GM12875 (cell line): ENCODE data around the gene BICDL2.
"Not testable (repeated sequence)": the region's sequence is repeated elsewhere in the genome, so short reads cannot be mapped to it uniquely, and the experiment has no call there.

Source experiments
- H3K4me3 ChIP-seq: one replicate; pipeline ENCODE4 v1.5.1; 2011; ENCODE audit warnings: low read depth, low read length, control low read depth
- TF ChIP-seq, protein P1 (sequence below): IDR thresholded peaks from 2 replicates; pipeline ENCODE4 v1.5.1; 2011; ENCODE audit warnings: low read depth, mild to moderate bottlenecking, control low read depth, inconsistent platforms, low read length, moderate library complexity, borderline replicate concordance; ENCODE audit not compliant: insufficient read depth

BICDL2 gene

DNA sequence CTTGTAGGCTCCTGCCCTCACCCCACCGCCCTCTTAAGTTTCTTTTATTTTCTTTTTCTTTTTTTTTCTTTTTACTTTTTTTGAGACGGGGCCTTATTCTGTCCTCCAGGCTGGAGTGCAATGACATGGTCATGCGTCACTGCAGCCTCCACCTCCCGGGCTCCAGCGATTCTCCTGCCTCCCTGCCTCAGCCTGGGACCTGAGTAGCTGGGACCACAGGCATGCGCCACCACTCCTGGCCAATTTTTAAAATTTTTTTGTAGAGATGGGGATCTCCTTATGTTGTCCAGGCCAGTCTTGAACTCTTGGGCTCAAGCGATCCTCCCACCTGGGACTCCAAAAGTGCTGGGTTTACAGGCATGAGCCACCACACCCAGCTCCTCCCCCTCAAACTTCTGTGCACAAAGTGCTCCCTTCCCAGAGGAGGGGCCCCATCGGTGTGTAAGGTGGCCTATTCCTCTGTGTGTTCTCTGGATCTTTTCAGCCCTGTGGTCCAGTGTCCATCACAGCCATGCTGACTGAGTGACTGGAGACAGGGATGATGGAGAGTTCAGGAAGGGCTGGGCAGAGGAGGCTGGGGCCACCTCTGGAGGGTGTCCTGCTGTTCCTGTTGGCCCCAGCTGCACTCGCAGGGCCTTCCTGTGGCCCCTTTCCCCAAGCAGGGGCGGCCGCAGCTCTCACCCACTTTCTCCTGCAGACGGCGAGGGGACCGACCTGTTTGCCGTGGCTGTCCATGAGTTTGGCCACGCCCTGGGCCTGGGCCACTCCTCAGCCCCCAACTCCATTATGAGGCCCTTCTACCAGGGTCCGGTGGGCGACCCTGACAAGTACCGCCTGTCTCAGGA, 19.8 kb upstream of the BICDL2 start:
- TF ChIP-seq, protein P1, sequence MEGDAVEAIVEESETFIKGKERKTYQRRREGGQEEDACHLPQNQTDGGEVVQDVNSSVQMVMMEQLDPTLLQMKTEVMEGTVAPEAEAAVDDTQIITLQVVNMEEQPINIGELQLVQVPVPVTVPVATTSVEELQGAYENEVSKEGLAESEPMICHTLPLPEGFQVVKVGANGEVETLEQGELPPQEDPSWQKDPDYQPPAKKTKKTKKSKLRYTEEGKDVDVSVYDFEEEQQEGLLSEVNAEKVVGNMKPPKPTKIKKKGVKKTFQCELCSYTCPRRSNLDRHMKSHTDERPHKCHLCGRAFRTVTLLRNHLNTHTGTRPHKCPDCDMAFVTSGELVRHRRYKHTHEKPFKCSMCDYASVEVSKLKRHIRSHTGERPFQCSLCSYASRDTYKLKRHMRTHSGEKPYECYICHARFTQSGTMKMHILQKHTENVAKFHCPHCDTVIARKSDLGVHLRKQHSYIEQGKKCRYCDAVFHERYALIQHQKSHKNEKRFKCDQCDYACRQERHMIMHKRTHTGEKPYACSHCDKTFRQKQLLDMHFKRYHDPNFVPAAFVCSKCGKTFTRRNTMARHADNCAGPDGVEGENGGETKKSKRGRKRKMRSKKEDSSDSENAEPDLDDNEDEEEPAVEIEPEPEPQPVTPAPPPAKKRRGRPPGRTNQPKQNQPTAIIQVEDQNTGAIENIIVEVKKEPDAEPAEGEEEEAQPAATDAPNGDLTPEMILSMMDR = no peak
- H3K4me3 ChIP-seq = no peak overlapping the region

DNA sequence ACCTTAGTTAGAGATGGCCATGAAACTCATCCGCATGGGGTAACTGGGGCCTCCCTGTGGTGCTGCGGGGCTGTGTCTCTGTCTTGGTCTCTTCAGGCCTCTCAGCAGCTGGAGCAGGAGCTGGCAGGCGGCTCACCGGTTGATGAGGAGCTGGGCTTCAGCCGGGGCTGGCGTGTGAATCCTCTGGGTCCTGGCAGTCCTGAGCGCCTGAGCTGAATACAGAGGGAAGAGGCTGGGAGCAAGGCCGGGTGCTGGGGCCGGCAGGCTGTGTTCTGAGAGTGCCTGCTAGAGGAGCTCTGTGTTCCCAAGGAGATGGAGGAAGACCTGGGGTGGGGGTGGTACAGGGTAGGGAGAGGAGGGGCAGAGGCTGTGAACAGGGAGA, 19.0 kb upstream of the BICDL2 start:
- not testable (repeated sequence) for H3K4me3 ChIP-seq

DNA sequence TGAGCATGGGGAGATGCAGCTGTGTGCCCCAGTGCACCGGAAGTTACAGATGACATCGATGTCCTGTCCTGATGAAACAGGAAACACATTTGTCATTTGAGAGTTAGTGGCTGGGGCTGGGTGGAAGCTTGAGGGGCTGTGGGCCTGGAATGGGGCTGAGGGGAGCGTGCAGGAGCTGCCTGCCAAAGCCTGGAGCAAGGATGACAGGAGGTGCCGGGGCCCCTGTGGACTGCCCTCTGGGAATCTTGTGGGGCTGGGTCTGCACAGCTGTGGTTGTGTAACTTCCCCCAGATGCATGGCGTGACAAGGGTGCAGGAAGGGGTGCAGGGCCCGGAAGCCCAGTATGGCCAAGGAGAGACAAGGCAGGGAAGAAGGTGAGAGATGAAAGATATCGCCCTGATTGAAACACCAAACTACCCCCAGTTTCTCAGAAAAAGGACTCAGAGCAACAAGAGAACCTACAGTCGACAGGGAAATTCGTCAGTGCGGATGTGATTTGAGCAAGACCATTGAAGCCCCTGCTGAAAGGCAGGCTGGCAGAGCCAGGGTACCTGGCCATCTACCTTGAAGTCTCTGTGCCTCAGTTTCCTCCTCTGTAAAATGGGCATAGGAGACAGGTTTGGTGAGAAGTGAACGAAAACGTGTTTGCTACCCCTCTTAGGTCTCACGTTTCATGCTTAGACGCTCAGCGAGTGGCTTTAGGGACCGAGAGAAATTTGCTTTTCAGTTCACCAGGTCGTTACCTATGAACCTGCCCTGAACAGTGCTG, 18.4 kb upstream of the BICDL2 start:
- TF ChIP-seq, protein P1 = no peak
- no peak overlapping the region for H3K4me3 ChIP-seq

DNA sequence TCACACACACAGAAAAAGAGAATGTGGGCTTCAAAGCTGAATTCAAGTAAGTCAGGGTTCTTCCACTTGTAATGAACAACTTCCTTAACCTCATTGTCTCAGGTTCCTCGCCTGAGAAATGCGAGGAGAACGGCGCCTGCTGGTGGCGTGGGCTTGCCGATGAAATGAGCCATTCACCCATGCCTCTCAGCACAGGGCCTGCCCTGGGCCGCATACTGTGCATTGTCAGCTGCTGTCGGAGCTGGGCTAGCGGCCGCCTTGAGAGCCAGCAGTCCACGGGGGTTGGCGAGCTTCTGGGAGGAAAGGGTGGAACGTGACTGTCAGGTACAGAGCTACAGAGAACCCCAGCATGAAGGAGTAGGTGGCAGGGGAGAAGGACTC, 16.6 kb upstream of the BICDL2 start:
- H3K4me3 ChIP-seq = not testable (repeated sequence)

DNA sequence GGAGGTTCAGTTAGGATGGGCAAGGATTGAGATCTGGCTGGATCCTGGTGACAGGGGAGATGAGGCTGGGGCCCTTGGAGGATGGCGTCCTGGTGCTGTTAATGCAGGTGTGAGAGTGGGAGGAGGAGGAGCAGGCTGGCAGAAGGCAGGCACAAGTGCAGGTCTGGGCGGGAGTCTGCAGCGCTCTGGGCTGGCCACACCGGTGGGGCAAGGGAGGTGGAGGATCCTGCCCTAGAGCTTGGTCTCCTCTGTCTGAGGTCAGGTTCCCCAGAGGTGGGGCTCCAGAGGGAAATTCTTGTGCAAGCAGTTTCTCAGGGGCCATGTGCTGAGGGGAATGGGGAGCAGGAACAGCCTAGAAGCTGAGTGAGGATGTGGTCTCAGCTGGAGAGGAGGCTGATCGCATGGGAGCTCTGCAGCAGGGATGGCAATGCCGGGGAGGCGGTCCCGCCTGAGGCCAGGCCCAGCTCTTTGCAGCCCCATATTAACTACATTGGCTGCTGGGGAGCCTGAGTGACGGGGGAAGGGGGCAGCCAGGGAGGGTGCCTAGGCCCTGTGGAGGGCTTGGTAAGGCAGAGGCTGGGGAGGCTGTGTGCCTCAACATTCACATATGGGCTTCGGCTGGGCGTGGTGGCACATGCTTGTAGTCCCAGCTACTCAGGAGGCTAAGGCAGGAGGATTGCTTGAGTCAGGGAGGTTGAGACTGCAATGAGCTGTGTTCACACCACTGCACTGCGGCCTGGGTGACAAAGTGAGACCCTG, 16.0 kb upstream of the BICDL2 start:
- not testable (repeated sequence) for H3K4me3 ChIP-seq

DNA sequence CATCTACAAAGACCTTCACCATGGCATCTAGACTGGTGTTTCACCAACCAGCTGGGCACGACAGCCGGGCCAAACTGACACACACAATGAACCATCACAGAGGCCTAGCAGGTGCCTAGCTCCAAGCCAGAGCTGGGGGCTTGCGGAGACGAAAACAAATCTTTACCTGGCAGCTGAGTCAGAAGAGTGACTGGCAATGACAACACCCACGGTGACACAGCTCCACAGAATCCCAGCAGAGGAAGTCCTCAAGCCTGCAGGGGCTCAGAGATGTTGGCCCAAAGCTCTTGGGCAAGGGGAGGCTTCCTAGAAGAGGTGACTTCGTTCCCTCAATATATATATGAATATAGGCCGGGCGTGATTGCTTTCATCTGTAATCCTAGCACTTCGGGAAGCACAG, 14.8 kb upstream of the BICDL2 start:
- no peak overlapping the region for H3K4me3 ChIP-seq
- TF ChIP-seq, protein P1 = no peak

DNA sequence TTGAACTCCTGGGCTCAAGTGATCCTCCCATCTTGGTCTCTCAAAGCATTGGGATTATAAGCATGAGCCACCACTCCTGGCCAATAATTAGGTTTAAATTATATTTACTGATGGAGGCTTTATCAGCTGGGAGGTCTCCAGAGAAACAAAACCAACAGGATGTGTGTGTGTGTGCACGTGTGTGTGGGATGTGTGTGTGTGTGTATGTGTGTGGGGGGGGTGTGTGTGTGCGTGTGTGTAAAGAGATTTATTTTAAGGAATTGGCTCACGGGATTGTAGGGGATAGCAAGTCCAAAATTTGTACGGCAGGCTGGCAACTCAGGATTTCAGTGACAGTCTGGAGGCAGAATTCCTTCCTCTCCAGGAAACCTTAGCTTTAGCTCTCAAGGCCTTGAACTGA, 14.3 kb upstream of the BICDL2 start:
- no peak overlapping the region for H3K4me3 ChIP-seq
- TF ChIP-seq, protein P1 = no peak

DNA sequence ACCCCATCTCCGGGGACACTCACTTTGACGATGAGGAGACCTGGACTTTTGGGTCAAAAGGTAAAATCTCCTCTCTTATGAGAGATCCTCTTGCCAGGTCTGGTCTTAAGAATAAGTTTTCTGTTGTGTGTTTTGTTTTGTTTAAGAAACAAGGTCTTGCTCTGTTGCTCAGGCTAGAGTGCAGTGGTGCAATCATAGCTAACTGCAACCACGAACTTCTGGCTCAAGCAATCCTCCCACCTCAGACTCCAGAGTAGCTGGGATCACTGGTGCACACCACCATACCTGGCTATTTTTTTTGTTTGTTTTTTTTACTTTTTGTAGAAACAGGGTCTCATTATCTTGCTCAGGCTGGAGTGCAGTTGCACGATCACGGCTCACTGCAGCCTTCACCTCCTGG, 13.7 kb upstream of the BICDL2 start:
- TF ChIP-seq, protein P1 = no peak
- no peak overlapping the region for H3K4me3 ChIP-seq
